ENCODE results near the gene SYT13. TPM values are rescaled to one million over a fixed set of nuclear protein-coding genes. Genes with fewer than 3 reads are reported as not detected.

The SYT13 gene
- total and polyA plus RNA-seq, 10 of the 15 experiments (the other 5 are each of a cell fraction or from before 2014, with no cell fraction given) = not detected

- no peak for TF ChIP-seq RELB (IDR thresholded peaks at IDR 0.05; ENCODE audit: low read depth)
Observed at GRCh38 chr11:45303316-45303715, 17.2 kb upstream of the SYT13 start (continued).

GRCh38 chr11:45301537-45302246 lies 15.6 kb upstream of the SYT13 start:
- DNase-seq (ENCODE audit: low read depth, low spot score) (no peak), ATAC-seq (no peak), FAIRE-seq (no peak)
- SMC1A ChIA-PET (ENCODE audit: uncharacterized antibody, unreplicated experiment) = no interaction called here
- Histone ChIP-seq H3K9me3 (replicated peaks; ENCODE audit: control insufficient read depth, insufficient read depth, low read length) (no peaks in the 10 kb centered on the region), H3K36me3 (ENCODE audit: control insufficient read depth in 2 of 2, insufficient read depth in 2 of 2, low read length in 1 of 2) (no peaks in the 10 kb centered on the region), H3K79me2 (ENCODE audit: control insufficient read depth, insufficient read depth, low read length) (no peaks in the 10 kb centered on the region), H3K4me3 (no peak overlapping the region), H3K27me3 (replicated peaks in 1 of 2; ENCODE audit: control insufficient read depth in 2 of 2, insufficient read depth in 2 of 2, low read length in 1 of 2) (no peaks in the 10 kb centered on the region; a peak in 1 of 4 replicates), H4K20me1 (ENCODE audit: control insufficient read depth, insufficient read depth) (no peaks in the 10 kb centered on the region), H3K27ac (ENCODE audit: control insufficient read depth, insufficient read depth) (no peak overlapping the region), H3K4me2 (ENCODE audit: control insufficient read depth, insufficient read depth) (no peak overlapping the region), H2AFZ (ENCODE audit: control insufficient read depth, low read depth, low read length) (no peak overlapping the region), H3K9ac (ENCODE audit: control insufficient read depth, insufficient read depth, low read length) (no peak overlapping the region), H3K4me1 (ENCODE audit: control insufficient read depth, insufficient read depth, low read length) (no peaks in the 10 kb centered on the region; the same call in 1 of the 2 replicates)
- intact Hi-C loops (cut with micrococcal nuclease; ENCODE audit: unreplicated experiment) (no loop called here), in situ Hi-C loops (cut with MboI) (no loop called here)
- RAD21 ChIA-PET (ENCODE audit: unreplicated experiment) = no interaction called here
- no peak for TF ChIP-seq ZBTB4 (CRISPR knock-in tag; IDR thresholded peaks at IDR 0.05)
- TF ChIP-seq NFYA (IDR thresholded peaks at IDR 0.05; ENCODE audit: borderline replicate concordance, low read depth, low read length) = no peak
- TF ChIP-seq MAX (IDR thresholded peaks at IDR 0.05; ENCODE audit: low read depth, low read length) = no peak
- WGBS (ENCODE audit: insufficient coverage, insufficient replicate concordance, low lambda C conversion rate, missing lambda C conversion rate) = 11% methylated on average over 7 of the region's 7 CpGs
- CTCF ChIA-PET = interaction anchor here (0.7 kb wide), 1 partner anchor 49 kb away, joined by 3 read pairs; no protein-coding TSS in a partner anchor
- POLR2A ChIA-PET = no interaction called here
- no TSS peak for BruUV-seq (replicated peaks)

All from GM12878 (cell line).